ENCODE measurements around the gene ATP23. TPM values are rescaled to one million over a fixed set of nuclear protein-coding genes. Genes with fewer than 3 reads are reported as not detected.
A peak's percentile ranks its signal among the peaks of the same experiment; 100 is the strongest.

ATP23 gene
- total and polyA plus RNA-seq, 10 of the 15 experiments (the other 5 are each of a cell fraction or from before 2014, with no cell fraction given): 1.6 to 28.1 (median 15.1) TPM

GRCh38 chr12:57935839-57936512, 5.4 kb upstream of the ATP23 start (continued):
- peak; percentile 59; the same call in 1 of the 2 replicates for TF ChIP-seq RB1 (IDR thresholded peaks at IDR 0.05; ENCODE audit: borderline replicate concordance)
- TF ChIP-seq REST (IDR thresholded peaks at IDR 0.05; ENCODE audit: low read depth, low read length): no peak
- TF ChIP-seq NR2C1 (IDR thresholded peaks at IDR 0.05): peak; percentile 96
- TF ChIP-seq SPI1 (IDR thresholded peaks at IDR 0.05; ENCODE audit: borderline replicate concordance, insufficient read depth, low read depth, low read length): peak; percentile 22; the same call in 1 of the 2 replicates
- TF ChIP-seq NRF1 (conservative IDR thresholded peaks at IDR 0.05; ENCODE audit: low read depth, low read length): no peak
- peak in 1 of 2 experiments; percentile 26; a peak in 1 of 4 replicates for TF ChIP-seq SRF (IDR thresholded peaks at IDR 0.05; ENCODE audit: low read depth in 2 of 2, low read length in 2 of 2)
- TF ChIP-seq, protein P1, sequence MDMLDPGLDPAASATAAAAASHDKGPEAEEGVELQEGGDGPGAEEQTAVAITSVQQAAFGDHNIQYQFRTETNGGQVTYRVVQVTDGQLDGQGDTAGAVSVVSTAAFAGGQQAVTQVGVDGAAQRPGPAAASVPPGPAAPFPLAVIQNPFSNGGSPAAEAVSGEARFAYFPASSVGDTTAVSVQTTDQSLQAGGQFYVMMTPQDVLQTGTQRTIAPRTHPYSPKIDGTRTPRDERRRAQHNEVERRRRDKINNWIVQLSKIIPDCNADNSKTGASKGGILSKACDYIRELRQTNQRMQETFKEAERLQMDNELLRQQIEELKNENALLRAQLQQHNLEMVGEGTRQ (IDR thresholded peaks at IDR 0.05; ENCODE audit: borderline replicate concordance, low read depth, low read length): no peak
- TF ChIP-seq, protein P2, sequence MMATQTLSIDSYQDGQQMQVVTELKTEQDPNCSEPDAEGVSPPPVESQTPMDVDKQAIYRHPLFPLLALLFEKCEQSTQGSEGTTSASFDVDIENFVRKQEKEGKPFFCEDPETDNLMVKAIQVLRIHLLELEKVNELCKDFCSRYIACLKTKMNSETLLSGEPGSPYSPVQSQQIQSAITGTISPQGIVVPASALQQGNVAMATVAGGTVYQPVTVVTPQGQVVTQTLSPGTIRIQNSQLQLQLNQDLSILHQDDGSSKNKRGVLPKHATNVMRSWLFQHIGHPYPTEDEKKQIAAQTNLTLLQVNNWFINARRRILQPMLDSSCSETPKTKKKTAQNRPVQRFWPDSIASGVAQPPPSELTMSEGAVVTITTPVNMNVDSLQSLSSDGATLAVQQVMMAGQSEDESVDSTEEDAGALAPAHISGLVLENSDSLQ (IDR thresholded peaks at IDR 0.05): peak; percentile 97
- TF ChIP-seq TARDBP (IDR thresholded peaks at IDR 0.05; ENCODE audit: borderline replicate concordance): no peak
- TF ChIP-seq EED (IDR thresholded peaks at IDR 0.05; ENCODE audit: low read depth): 0 out of 2 replicates have a peak, but pooled peaks have one; percentile 27
- TF ChIP-seq HDAC6 (IDR thresholded peaks at IDR 0.05; ENCODE audit: unreplicated experiment): no peak
- TF ChIP-seq ZNF274 (IDR thresholded peaks at IDR 0.05; ENCODE audit: insufficient read depth, insufficient read length): no peak
- TF ChIP-seq, protein P3, sequence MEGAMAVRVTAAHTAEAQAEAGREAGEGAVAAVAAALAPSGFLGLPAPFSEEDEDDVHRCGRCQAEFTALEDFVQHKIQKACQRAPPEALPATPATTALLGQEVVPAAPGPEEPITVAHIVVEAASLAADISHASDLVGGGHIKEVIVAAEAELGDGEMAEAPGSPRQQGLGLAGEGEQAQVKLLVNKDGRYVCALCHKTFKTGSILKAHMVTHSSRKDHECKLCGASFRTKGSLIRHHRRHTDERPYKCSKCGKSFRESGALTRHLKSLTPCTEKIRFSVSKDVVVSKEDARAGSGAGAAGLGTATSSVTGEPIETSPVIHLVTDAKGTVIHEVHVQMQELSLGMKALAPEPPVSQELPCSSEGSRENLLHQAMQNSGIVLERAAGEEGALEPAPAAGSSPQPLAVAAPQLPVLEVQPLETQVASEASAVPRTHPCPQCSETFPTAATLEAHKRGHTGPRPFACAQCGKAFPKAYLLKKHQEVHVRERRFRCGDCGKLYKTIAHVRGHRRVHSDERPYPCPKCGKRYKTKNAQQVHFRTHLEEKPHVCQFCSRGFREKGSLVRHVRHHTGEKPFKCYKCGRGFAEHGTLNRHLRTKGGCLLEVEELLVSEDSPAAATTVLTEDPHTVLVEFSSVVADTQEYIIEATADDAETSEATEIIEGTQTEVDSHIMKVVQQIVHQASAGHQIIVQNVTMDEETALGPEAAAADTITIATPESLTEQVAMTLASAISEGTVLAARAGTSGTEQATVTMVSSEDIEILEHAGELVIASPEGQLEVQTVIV (IDR thresholded peaks at IDR 0.05; ENCODE audit: borderline replicate concordance, partially characterized antibody): peak; percentile 84
- no peak for TF ChIP-seq BCL3 (IDR thresholded peaks at IDR 0.05; ENCODE audit: borderline replicate concordance, insufficient read depth, low read depth, low read length, poor library complexity, severe bottlenecking)
- no peak for TF ChIP-seq CHD1 (IDR thresholded peaks at IDR 0.05; ENCODE audit: low read depth, low read length)
- TF ChIP-seq MEF2A (IDR thresholded peaks at IDR 0.05; ENCODE audit: insufficient read depth, low read depth, low read length): 0 out of 2 replicates have a peak, but pooled peaks have one; percentile 31
- no peak for TF ChIP-seq ZZZ3 (IDR thresholded peaks at IDR 0.05; ENCODE audit: control insufficient read depth, insufficient read length, low read depth)
- peak; percentile 82 for TF ChIP-seq POLR2AphosphoS2 (IDR thresholded peaks at IDR 0.05; ENCODE audit: low read depth, low read length)
- TF ChIP-seq CBX5 (IDR thresholded peaks at IDR 0.05; ENCODE audit: low read depth): no peak
